Stimulated activated CD8-positive, alpha-beta memory T cell treated with anti-CD3 and anti-CD28 coated beads, Interleukin-12 subunit alpha, Interleukin-12 subunit beta, amount 100 ng/mL, for 24 hours (primary cell): ENCODE results near the gene ACP7.

ENCODE experiments used
- DNase-seq: peaks from one replicate; pipeline ENCODE4 v3.0.0-alpha.2; 2020; ENCODE audit errors: extremely low read depth

Gene ACP7

DNA sequence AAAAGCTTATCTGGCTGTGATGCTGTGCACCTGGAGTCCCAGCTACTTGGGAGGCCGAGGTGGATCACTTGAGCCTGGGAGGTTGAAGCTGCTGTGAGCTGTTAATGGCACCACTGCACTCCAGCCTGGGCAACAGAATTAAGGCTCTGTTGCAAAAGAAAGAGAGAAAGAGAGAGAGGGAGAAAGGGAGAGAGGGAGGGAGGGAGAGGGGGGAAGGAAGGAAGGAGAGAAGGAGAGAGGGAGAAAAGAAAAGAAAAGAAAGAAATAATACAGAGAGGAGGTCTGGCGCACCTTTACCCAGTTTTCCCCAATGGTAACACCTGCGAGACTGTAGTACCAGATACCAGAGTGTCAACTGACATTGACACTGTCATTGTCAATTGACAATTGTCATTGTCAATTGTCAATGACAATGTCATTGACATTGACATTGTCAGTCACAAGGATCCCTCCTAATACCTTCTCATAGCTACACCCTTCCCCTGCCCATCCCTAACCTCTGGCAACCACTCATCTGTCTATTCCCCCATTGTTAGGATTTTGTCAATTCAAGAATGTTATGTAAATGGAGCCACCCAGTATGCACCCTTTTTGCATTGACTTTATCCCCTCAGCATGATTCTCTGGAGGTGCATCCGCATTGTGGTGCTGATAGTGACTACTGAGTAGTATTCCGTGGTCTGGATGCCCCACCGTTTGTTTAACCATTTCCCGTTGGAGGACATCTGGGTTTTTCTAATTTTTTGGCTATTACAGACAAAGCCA is 62.7 kb downstream of the ACP7 start:
- no peak for DNase-seq

DNA sequence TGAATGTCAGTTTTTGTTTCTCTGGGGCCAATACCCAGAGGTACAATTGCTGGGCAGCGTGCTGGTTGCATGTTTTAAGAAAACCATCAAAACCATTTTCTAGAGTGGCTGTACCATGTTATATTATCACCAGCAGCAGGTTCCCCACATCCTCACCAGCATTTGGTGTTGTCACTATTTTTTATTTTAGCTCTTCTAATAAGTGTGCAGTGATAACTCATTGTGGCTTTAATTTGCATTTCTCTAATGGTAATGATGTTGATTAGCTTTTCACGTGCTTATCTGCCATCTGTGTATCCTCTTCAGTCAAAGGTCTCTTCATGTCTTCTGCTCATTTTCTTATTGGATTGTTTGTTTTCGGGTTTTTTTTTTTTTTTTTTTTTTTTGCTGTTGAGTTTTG is 63.3 kb downstream of the ACP7 start:
- DNase-seq, result no peak

DNA sequence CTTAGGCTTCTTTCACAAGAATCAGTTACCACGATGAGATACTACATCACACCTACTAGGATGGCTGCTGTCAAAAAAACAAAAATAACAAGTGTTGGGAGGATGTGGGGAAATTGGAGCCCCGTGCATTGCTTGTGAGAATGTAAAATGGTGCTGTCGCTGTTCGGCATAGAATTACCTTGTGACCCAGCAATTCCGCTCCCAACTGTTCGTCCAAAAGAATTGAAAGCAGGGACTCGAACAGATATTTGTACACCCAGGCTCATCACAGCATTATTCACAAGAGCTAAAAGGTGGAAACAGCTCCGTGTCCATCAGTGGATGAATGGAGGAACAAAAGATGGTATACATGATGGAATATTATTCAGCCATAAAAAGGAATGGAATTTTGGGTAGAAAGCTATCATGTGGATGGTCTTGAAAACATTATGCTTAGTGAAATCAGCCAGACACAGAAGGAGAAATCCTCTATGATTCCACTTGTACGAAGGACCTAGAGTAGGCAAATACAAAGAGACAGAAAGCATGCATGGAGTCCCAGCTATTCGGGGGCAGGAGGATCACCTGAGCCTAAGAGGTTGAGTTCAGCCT is 64.9 kb downstream of the ACP7 start:
- DNase-seq, result no peak

DNA sequence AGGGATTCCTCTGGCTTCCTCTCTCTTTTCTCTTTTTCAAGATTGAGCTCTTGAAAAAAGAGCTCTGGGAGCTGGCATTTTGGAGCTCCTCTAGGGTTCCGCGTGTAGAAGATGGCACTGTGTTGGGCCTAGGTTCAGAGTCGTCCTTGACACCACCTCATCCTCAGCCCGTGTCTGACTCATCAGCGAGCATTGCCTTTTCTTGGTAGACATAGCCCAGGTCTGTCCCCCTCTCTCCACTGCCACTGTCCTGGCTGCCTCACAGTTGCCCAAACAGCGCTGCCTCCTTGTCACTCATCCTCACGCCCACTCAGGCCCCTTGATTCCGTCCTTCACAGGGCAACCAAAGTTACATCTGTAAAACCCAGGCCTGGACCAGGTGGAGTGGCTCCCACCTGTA is 66.1 kb downstream of the ACP7 start:
- no peak for DNase-seq

DNA sequence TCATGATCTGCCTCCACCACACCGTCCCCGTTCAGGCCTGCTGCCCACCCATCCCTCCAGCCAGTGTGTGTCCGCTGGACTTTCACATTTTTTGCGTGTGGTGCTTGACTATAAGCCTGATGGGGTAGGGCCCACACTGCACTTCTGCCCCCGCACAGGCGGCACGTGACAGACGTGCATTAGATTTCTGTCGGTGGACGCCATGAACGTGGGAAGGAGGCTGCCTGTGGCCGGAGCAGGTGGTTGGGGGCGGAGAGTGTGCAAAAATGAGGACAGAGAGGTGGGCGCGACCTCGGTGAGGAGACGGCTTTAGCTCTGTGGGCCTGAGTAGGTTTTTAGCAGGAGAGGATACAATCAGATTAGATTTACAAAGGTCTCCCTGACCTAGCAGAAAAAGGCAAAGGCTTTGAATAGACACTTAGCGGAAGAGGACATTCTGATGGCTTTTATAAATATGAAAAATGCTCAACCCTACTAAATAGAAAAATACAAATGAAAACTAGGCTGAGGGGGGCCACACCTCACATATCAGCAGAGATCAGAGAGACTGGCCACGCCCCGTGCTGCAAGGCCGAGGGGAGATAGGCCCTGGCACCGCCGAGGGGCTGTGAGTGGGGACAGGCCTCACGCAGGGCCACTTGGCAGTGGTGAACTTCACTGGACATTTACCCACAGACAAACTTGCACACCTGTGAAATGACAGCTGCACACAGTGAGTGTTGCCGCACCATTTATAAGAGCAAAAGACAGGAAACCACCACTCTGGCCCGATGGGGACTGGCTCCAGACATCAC is 66.8 kb downstream of the ACP7 start:
- no peak for DNase-seq

DNA sequence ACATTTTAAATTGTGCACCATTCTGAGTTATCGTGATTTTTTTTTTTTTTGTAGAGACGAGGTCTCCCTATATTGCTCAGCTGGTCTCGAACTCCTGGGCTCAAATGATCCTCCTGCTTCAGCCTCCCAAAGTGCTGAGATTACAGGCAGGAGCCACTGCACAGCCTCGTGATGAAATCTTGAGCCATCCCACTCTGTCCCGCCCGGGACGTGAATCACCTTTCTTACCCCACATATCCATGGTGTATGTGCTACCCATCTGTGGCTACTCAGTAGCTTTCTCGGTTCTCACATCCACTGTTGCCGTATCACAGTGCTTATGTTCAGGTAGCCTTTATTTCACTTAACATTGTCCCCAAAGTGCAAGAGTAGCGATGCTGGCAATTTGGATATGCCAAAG is 67.9 kb downstream of the ACP7 start:
- DNase-seq, result no peak

DNA sequence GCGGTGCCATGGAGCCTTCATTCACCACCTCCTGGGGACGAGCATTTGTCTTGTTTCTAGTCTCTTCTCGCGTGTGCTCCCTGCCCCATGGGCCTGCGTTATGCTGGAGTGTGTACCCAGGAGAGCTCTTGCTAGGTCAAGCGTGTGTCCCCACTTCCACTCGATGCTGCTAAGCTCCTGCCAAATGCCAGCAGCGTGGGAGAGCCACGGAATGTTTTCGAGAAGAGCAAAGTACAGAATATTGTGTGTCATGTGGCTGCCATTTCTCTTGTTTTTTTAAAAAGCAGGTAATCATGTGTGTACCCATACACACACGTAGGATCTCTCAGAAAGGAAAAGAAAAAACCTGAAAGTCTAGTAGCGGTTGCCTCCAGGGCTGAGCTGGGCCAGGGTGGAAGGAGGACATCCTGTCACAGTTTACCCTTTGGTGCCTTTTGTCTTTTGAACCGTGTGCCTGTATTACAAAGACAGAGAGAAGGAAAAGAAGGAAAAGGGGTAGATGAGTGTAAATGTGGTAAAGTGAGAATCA is 70.0 kb downstream of the ACP7 start:
- no peak for DNase-seq

DNA sequence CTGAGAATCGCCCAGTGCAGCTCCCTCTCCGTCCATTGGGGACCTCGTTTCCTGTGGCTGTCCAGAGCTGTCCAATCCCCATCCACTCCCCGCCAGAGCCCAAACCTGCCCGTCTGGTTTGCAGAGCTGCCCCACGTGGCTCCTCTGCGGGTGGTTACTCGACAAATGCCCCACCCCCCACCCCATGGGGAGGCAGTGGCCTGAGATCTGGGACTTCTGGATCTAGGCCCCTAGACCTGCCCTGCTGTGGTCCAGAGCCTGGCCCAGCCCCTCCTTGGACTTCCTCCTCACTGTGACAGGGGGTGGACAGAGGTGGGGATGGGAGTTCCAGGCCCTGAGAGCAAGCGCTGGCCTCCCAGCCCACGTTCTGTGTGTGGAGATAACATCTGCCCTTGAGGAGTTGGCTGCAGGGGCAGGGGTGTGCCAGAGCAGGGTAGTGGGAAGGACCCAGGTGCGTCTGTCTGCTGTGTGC is 70.5 kb downstream of the ACP7 start:
- no peak for DNase-seq

DNA sequence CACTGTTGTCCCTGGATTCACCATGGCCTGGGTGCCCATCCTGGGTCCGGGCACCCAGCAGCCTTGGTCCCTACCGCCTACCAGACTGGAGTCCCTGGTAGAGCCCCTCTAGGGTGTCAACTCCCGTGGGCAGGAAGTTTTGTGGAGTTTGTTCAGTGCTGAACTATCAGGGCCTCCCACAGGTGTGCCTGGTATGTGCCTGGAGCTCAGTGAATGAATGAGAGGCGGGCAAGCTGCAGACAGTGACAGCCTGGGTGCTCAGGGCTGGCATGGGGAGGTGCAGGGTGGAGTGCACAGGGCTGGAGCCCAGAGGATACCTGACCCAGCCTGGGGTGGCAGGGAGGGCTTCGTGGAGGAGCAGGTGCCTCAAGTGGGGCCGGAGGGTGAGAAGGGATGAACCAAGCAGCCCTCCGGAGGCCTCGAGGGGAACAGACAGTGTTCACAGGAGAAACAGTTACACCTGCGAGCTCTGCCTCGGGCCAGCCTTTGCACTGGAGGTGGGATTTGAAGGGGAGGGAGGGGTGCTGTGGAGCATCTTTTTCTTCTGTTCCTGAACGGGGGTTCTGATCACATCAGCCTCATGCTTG is 71.0 kb downstream of the ACP7 start:
- DNase-seq, result no peak

DNA sequence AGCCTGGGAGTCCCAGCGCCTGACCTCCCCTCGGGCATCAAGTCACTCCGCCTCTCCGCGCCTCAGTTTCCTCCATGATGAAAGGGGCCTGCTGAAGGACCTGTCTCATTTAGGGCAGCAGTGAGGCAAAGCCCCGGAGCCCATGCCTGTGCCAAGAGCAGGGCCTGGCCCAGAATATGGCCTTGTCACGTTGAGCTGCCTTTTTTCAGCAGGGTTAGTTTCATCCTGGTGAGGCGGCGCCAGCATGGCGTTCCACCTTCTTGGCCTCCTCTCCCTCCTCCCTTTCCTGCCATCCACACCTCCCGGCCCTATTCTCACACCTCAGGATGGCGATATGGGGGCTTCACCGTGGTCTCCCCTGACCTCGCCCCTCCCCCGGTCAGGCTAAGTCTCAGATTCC is 71.6 kb downstream of the ACP7 start:
- DNase-seq, result no peak

DNA sequence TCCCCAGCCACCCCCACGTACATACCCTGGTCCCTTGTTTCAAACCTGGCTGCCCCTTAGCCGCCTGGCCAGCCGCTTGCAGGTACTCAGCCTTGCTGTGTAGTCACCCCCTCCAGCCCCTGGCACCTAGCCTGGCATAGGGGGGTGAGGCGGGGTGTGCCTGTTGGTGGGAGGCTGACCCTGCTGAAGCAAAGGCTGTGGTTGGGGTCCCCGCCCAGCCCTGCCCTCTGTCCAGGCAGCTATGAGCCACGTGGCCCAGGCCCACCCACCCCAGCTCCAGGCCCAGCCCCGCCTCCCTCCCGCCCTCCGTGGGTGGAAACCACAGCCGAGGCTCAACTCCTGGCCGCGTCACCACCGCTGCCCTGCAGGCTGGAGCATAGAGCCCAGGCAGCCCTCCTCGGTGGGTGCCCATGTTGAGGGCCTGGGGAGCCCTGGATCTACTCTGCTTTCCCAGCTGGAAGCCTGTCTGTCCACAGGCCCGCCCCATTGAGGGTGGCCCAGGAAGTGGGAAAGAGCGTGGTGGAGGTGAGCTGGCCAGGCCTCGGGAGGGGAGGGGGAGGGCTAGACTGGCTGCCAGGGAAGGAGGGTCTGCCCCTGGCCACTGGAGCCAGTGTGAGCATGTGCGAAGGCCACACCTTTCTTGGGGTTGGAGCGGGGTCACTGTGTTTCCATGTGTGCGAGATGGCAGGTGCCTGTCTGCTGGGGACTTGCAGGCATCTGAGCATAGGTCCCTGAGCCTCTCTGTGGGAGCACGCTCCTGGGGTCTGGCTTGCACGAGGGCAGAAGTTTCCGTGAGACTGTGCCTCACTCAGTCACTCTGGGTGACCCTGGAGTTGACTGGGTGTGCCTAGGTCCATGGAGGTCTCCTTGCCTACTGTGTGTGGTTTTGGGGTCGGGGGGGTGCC is 72.4 kb downstream of the ACP7 start:
- DNase-seq, result no peak

DNA sequence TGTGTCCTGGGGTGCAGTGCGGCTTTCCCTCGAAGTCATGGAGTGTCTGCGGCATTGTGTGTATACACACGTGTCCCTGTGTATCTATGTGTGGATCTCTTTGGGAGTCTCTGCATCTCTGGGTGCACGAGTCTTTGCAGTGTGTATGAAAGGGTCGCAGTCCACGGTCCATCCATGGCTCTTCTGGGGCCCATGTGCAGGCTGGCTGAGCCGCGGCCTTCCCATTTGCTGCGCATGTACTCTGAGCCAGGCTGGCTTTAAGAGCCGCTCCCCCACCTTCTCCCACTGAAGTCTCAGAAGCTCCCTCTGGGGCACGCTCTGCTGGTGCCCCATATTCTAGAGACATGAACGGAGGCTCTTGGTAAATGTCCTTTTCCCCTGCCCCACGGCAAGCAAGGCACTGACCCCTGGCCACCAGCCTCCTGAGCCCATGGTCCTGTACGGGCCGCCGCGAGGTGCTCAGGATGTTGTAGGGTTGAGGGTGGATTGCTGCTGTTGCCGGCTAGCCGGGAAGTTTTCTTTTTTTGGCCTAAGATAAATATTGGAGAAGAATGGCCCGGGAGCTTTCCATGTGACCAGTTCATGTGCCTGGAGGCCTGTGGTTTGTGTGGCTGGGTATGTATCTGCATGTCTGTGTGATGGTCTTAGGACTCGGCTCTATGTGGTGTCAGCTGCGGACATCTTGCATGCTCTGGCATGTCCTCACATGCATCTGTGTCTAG is 73.3 kb downstream of the ACP7 start:
- no peak for DNase-seq

DNA sequence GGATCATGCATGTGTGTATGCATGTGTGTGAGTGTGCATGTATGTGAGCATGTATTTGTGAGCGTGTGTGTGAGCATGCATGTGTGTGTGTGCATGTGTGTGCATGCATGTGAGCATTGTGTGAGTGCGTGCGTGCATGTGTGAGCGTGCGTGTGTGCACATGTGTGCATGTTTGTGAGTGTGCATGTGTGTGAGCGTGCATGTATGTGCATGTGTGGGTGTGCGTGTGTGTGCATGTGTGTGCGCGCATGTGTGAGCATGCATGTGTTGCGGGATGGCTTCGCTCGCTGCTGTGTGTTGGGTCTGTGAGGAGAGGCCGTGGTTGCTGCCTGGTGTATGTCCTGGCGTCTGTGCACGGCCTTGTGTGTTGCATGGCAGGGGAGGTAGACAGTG is 73.8 kb downstream of the ACP7 start:
- no peak for DNase-seq

DNA sequence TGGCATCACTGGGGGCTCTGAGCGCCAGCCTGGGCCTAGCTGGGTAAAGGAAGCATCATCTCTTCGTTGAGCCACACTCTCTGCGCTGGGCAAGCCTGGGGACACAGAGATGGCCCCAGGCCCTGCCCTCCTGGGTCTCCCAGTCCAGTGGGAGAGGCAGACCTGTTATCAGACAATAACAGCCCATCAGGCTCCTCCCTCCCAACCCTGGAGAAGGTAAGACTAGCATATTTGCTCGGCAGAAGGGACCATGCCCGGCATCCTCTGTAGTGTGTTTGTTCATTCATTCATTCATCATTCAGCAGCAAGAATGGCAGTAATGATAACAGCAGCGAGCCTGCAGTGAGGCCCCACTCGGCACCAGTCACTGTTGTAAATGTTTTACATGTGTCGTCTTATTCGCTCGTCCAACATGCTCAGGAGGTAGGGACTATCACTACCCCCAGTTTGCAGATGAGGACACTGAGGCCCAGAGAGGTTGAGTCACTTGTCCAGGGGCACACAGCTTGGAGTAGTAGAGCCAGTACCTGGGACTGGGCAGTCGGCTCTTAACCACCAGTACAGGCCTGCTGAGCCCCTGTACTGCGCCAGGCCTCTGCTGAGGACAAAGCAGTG is 74.6 kb downstream of the ACP7 start:
- no peak for DNase-seq

DNA sequence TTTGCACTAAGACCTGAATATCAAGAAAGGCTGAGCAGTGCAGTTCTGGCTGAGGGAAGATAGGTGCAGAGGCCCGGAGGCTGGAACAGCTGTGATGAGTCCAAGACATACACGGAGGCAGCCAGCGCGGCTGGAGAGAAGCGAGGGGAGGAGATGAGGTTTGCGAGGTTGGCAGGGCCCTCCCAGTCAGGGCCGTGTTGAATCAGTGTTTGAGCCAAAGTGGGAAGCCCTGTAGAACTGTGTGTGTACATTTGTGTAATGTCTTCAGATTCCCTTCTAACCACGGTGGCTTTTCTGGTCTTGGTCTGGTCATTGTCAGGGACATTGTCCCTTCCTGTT is 76.3 kb downstream of the ACP7 start:
- DNase-seq, result no peak
